HEK293 (cell line): ENCODE results near the gene COX7B2.

Source experiments
- SETDB1 ChIP-seq: IDR thresholded peaks from one replicate; pipeline ENCODE4 v1.6.1; 2017; ENCODE audit warnings: mild to moderate bottlenecking, low read length, moderate library complexity, mixed read lengths; ENCODE audit not compliant: insufficient read length
- TRIM28 ChIP-seq: IDR thresholded peaks from 2 replicates; pipeline ENCODE4 v1.6.1; 2011; ENCODE audit warnings: low read length, control low read depth, borderline replicate concordance
- ZNF24 ChIP-seq: fragments of 450-650 bp; formaldehyde crosslinking; IDR thresholded peaks from 2 replicates; pipeline ENCODE4 v1.5.1; 2016; ENCODE audit warnings: missing biosample characterization, missing genetic modification characterization

- TF ChIP-seq TRIM28 = no peak
- no peak for TF ChIP-seq SETDB1
- no peak for TF ChIP-seq ZNF24
Measured at GRCh38 chr4:46954643-46955042, 45.6 kb upstream of the COX7B2 start.
